ENCODE results near the gene SLC15A2.
"Not testable (repeated sequence)": the region's sequence is repeated elsewhere in the genome, so short reads cannot be mapped to it uniquely, and the experiment has no call there.

The SLC15A2 gene

DNA sequence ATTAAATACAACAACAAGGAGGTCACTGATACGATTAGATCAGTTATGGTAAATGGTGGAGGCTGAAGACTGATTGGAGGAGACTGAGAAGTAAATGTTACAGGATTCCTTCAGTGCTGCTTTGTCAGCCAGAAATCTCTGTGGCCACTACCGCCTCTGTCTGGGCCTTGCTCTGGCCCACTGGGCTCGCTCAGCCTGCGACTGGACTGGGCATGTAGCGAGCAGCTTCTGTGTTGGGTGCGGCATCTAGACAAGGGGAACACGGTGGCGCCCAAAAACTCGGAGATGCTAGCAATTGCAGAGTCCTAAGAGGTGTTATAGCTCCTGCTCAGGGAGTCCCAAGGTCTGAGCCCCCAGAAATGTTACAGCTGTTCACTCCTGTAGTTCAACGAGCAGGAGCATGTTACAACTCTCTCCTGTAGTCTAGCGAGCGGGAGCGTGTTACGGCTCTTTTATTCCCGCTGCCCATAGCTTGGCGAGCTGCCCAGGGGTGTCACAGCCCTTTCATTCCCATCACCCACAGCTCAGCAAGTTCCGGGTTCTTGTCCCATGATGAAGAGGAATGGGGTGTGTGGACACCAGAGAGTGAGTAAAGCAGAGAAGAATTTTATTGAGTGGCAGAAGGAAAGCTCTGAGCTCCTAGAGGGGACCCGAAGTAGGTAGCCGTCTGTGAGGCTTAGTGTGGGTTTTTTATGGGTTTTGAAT lies 24.7 kb downstream of the SLC15A2 start:
- DNase-seq (ENCODE audit: low read depth, low spot score), result no peak
- no peak overlapping the region for H3K4me3 ChIP-seq (ENCODE audit: low read length)

DNA sequence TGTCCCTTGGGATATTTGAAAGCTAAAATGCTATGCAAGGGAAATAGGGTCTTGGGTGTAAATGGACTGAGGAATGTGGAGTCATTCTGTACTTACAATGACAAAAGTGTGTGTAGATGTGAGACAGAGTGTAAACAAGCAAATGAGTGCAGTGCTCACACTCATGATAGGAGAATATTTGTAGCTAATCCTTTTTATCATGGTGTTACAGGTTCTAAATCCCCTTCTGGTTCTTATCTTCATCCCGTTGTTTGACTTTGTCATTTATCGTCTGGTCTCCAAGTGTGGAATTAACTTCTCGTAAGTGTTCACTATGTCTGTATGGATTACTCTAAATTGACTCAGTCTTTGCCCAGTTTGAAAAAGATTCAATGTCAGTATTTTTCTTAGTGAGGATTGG lies 30.5 kb downstream of the SLC15A2 start:
- no peak overlapping the region for H3K4me3 ChIP-seq (ENCODE audit: low read length)
- DNase-seq (ENCODE audit: low read depth, low spot score), result no peak

GRCh38 chr3:121926380-121926779 lies 32.2 kb downstream of the SLC15A2 start:
- no peak overlapping the region for H3K4me3 ChIP-seq (ENCODE audit: low read length)
- no peak for DNase-seq (ENCODE audit: low read depth, low spot score)

- not testable (repeated sequence) for H3K4me3 ChIP-seq (ENCODE audit: low read length); DNase-seq (ENCODE audit: low read depth, low spot score)
These were observed 44.1 kb downstream of the SLC15A2 start for GRCh38 chr3:121938141-121938855.

DNA sequence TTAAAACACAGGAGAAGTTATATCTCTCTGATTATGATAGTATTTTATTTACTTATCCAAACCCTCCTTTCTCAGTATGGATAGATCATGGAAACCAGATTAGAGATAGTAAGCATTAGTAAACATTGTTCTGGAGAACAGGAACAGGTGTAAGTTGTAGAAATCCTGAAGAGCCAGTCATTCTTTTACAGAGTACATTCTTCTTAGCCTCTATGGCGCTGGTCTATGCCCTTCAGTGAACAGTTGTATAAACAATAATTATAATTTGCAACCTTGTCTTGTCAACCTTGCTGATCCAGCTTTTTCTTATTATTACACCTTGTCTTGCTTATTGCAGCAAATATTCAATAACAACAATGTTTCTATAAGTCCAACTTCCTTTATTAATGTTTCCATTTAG lies 47.4 kb downstream of the SLC15A2 start:
- DNase-seq (ENCODE audit: low read depth, low spot score), result no peak
- H3K4me3 ChIP-seq (ENCODE audit: low read length), result no peak overlapping the region

- no peak overlapping the region for H3K4me3 ChIP-seq (ENCODE audit: low read length)
- DNase-seq (ENCODE audit: low read depth, low spot score), result no peak
These were observed 48.0 kb downstream of the SLC15A2 start for GRCh38 chr3:121942116-121942786.

GRCh38 chr3:121943431-121943830 lies 49.2 kb downstream of the SLC15A2 start:
- DNase-seq (ENCODE audit: low read depth, low spot score), result no peak
- no peak overlapping the region for H3K4me3 ChIP-seq (ENCODE audit: low read length)

- no peak overlapping the region for H3K4me3 ChIP-seq (ENCODE audit: low read length)
- DNase-seq (ENCODE audit: low read depth, low spot score), result no peak
These were observed 54.4 kb downstream of the SLC15A2 start for GRCh38 chr3:121948641-121949040.

GRCh38 chr3:121951291-121951919 lies 57.2 kb downstream of the SLC15A2 start:
- H3K4me3 ChIP-seq (ENCODE audit: low read length), result no peak overlapping the region

GRCh38 chr3:121956363-121956762 lies 62.2 kb downstream of the SLC15A2 start:
- no peak for DNase-seq (ENCODE audit: low read depth, low spot score)
- H3K4me3 ChIP-seq (ENCODE audit: low read length), result no peak overlapping the region

More at GRCh38 chr3:121951291-121951919, 57.2 kb downstream of the SLC15A2 start:
- no peak for DNase-seq (ENCODE audit: low read depth, low spot score)

GRCh38 chr3:121957674-121958415 lies 63.6 kb downstream of the SLC15A2 start:
- DNase-seq (ENCODE audit: low read depth, low spot score), result no peak
- H3K4me3 ChIP-seq (ENCODE audit: low read length), result no peak overlapping the region

DNA sequence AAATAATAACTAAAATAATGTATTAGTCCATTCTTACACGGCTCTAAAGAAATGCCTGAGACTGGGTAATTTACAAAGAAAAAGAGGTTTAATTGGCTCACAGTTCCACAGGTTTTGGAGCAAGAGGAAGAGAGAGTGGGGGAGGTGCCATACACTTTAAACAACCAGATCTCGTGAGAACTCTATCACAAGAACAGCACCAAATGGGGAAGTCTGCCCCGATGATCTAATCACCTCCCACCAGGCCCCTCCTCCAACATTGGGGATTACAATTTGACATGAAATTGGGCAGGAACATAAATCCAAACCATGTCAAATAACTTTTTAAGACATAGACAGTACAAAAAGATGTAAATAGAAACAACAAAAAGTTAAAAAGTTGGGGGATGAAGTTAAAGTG lies 64.6 kb downstream of the SLC15A2 start:
- no peak for DNase-seq (ENCODE audit: low read depth, low spot score)
- H3K4me3 ChIP-seq (ENCODE audit: low read length), result no peak overlapping the region

- H3K4me3 ChIP-seq (ENCODE audit: low read length), result no peak overlapping the region
- no peak for DNase-seq (ENCODE audit: low read depth, low spot score)
These were observed 67.1 kb downstream of the SLC15A2 start for GRCh38 chr3:121961283-121961682.

DNA sequence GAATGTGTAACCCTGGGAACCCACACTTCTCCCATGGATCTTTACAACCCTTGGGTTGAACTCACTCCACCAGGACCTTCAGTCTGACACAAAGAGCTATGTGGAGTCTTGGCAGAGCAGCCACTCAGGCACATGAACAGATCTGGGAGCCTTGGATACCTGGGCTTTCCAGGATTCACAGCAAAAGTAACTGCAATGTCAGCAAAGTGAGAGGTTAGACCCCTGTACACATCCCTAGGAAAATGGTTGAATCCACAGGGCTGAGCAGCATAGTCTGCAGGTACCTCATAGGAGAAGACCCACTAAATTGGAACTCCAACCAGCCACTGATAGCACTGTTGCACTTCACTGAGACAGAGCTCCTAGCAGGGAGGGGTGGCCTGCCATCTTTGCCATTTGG lies 68.2 kb downstream of the SLC15A2 start:
- no peak for DNase-seq (ENCODE audit: low read depth, low spot score)
- no peak overlapping the region for H3K4me3 ChIP-seq (ENCODE audit: low read length)

DNA sequence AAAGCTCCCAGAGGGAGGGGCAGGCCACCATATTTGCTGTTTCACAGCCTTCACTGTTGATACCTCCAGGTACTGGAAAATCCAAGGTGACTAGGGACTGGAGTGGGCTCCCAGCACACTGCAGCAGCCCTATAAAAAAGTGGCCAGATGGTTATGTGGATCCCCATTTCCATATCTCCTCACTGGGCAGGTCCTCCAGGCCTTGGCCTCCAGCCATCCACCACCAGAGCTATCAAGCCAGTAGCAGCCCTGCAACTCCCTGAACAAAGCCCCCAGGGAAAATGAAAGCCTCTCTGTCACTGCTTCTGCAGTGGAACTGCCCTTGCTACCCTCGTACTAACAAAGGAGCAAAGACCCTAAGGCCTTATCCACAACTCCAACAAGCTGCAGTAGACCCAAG lies 69.4 kb downstream of the SLC15A2 start:
- no peak for DNase-seq (ENCODE audit: low read depth, low spot score)
- H3K4me3 ChIP-seq (ENCODE audit: low read length), result no peak overlapping the region

DNA sequence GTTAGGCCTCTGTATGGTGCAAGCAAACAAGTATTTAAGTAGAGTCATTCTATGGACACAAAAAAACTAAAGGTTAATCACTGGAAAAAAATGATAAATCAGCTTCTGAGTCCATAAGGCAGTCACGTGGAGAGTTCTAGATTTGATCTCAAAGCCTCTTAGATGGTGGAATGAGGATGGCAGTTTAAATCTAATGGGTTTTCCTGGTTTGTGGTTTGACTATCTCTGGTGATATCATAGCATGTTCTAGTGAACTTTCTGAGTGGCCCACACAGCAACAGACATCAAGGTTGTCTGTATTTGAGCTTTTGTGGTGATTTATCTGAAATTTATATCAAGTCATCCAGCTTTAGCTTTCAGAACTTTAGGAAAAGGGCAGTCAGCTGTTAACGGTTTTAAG lies 75.4 kb downstream of the SLC15A2 start:
- peak; percentile 87 for DNase-seq (ENCODE audit: low read depth, low spot score)
- H3K4me3 ChIP-seq (ENCODE audit: low read length), result no peak overlapping the region

GRCh38 chr3:121970047-121970446 lies 75.8 kb downstream of the SLC15A2 start:
- no peak overlapping the region for H3K4me3 ChIP-seq (ENCODE audit: low read length)
- DNase-seq (ENCODE audit: low read depth, low spot score), result no peak

- no peak overlapping the region for H3K4me3 ChIP-seq (ENCODE audit: low read length)
- no peak for DNase-seq (ENCODE audit: low read depth, low spot score)
These were observed 80.5 kb downstream of the SLC15A2 start for GRCh38 chr3:121974601-121975111.

DNA sequence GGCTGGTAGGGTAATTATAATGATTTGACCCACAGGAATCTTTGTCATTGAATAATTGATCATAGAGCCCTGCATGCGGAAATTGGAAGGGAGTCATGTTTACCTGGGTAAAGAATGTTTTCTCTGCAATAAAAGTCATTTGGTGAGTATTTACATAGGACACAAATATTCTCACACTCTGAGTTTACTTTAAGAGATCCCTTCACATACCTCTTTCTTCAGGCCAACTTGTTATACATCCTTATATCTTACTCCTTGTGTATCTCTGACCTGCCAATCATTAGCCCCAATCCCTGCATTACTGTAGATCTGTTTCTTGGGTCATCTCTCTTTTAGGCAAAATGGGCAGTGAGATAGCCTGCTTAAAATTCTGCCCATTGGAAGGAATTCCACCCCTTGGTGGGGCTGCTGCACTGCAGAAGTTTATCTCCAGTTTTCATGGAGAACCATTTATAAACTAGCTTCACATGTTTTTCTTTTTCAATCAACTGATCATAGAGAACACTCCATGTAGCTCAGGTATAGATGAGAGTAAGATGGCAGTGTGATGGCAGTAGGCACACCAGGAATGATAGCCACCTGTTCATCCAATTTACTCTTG lies 81.6 kb downstream of the SLC15A2 start:
- no peak for DNase-seq (ENCODE audit: low read depth, low spot score)

More for the DNA sequence above, 81.6 kb downstream of the SLC15A2 start:
- H3K4me3 ChIP-seq (ENCODE audit: low read length), result no peak overlapping the region
